Adipocyte (in vitro differentiated cells): Measurements from ENCODE around the gene WDFY4.

Experiments
- DNase-seq: peaks from one replicate; pipeline ENCODE4 v3.0.0-alpha.2; 2015; ENCODE audit warnings: low read depth
- H3K27me3 ChIP-seq: replicated peaks from 2 replicates; pipeline ENCODE4 v1.7.0; 2013; ENCODE audit warnings: mild to moderate bottlenecking, low read length, moderate library complexity; ENCODE audit not compliant: control insufficient read depth, insufficient read depth
- H3K36me3 ChIP-seq: 2 replicates; pipeline ENCODE4 v1.7.0; 2013; ENCODE audit warnings: low read length, mild to moderate bottlenecking, moderate library complexity; ENCODE audit not compliant: control insufficient read depth, insufficient read depth, severe bottlenecking
- H3K4me1 ChIP-seq: 2 replicates; pipeline ENCODE4 v1.7.0; 2013; ENCODE audit warnings: mild to moderate bottlenecking, low read length, moderate library complexity; ENCODE audit not compliant: control insufficient read depth, insufficient read depth
- H3K4me3 ChIP-seq: 2 replicates; pipeline ENCODE4 v1.7.0; 2013; ENCODE audit warnings: mild to moderate bottlenecking, low read length, moderate library complexity
- H3K9ac ChIP-seq: 2 replicates; pipeline ENCODE4 v1.7.0; 2013; ENCODE audit warnings: mild to moderate bottlenecking, low read length, moderate library complexity
- H3K9me3 ChIP-seq: 2 replicates; pipeline ENCODE4 v1.7.0; 2013; ENCODE audit warnings: mild to moderate bottlenecking, low read length, moderate library complexity; ENCODE audit not compliant: control insufficient read depth

WDFY4 gene

DNA sequence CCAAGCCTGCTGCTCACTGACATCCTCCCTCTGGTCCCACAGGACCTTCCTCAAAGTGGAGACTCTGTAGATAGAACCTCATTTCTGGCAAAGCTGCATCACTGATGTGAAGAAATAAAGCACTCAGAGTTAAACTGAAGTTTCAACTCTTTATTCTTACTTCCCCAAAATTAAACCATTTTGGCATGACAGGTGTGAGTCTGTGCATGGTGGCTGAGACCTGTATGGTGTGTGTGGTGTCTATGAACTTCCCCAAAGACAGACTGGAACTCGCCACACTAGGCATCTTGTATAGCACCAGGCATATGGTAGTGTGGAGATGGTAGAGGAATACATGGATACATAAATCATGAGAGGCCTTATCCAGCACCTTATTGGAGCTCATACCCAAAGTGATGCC lies 6.6 kb upstream of the WDFY4 start:
- peaks cover 27% of the 10 kb centered on the region for H3K9me3 ChIP-seq
- no peak overlapping the region for H3K4me3 ChIP-seq
- no peak for DNase-seq
- no peaks in the 10 kb centered on the region for H3K36me3 ChIP-seq
- no peaks in the 10 kb centered on the region for H3K4me1 ChIP-seq
- peaks cover under 1% of the 10 kb centered on the region for H3K27me3 ChIP-seq
- H3K9ac ChIP-seq: no peak overlapping the region

DNA sequence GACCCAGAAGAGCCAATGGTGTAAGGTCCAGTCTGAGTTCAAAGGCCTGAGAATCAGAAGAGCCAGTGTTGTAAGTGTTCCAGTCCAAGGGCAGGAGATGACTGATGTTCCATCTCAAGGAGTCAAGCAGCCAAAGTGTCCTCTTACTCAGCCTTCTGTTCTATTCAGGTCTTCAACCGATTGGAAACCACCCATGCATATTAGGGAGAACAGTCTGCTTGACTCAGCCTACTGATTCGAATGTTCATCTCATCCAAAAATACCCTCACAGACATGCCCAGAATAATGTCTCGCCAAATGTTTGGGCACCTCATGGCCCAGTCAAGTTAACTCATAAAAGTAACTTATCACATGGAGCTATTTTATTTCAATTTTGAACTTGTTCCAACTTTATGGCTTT lies 2.9 kb upstream of the WDFY4 start:
- Histone ChIP-seq H3K4me1 (no peaks in the 10 kb centered on the region), H3K36me3 (no peaks in the 10 kb centered on the region), H3K27me3 (peaks cover 7% of the 10 kb centered on the region), H3K9ac (no peak overlapping the region), H3K9me3 (peaks cover 27% of the 10 kb centered on the region), H3K4me3 (no peak overlapping the region)
- no peak for DNase-seq

- DNase-seq: no peak
- no peaks in the 10 kb centered on the region for H3K36me3 ChIP-seq
- no peaks in the 10 kb centered on the region for H3K4me1 ChIP-seq
- peaks cover 27% of the 10 kb centered on the region for H3K9me3 ChIP-seq
- peaks cover 7% of the 10 kb centered on the region for H3K27me3 ChIP-seq
- H3K4me3 ChIP-seq: no peak overlapping the region
- no peak overlapping the region for H3K9ac ChIP-seq
Measured at GRCh38 chr10:48682265-48682664, 2.4 kb upstream of the WDFY4 start.

- H3K27me3 ChIP-seq: peaks cover 7% of the 10 kb centered on the region
- peaks cover 16% of the 10 kb centered on the region for H3K9me3 ChIP-seq
- no peak overlapping the region for H3K9ac ChIP-seq
- H3K4me1 ChIP-seq: no peaks in the 10 kb centered on the region
- no peak overlapping the region for H3K4me3 ChIP-seq
- no peak for DNase-seq
- H3K36me3 ChIP-seq: no peaks in the 10 kb centered on the region
Measured at GRCh38 chr10:48683424-48683823, 1.2 kb upstream of the WDFY4 start.

DNA sequence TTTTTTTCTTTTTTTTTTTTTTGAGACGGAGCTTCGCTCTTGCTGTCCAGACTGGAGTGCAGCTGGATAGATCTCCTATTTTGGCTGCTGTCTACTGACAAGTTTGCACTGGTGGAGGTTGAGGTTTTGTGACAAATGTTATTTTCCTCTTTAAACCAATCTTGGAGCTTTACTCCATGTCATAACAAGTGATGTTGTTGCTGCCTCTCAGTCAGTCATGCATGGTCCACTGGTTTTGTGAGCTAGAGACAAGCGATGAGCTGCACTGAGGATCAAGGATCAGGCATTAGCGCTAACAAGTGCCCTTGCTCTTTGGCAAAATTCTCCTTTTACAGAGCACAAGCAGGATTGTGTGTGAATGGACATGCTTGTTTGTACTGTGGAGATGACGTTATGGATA lies 805 bp upstream of the WDFY4 start:
- H3K27me3 ChIP-seq: peaks cover 11% of the 10 kb centered on the region
- no peak for DNase-seq
- H3K9me3 ChIP-seq: peaks cover 12% of the 10 kb centered on the region
- H3K4me1 ChIP-seq: no peaks in the 10 kb centered on the region
- no peak overlapping the region for H3K4me3 ChIP-seq
- no peaks in the 10 kb centered on the region for H3K36me3 ChIP-seq
- no peak overlapping the region for H3K9ac ChIP-seq

- H3K9ac ChIP-seq: no peak overlapping the region
- H3K9me3 ChIP-seq: peaks cover 12% of the 10 kb centered on the region
- no peaks in the 10 kb centered on the region for H3K36me3 ChIP-seq
- no peak for DNase-seq
- H3K27me3 ChIP-seq: peaks cover 15% of the 10 kb centered on the region
- H3K4me3 ChIP-seq: no peak overlapping the region
- no peaks in the 10 kb centered on the region for H3K4me1 ChIP-seq
Measured at GRCh38 chr10:48684463-48684791, 246 bp upstream of the WDFY4 start.

DNA sequence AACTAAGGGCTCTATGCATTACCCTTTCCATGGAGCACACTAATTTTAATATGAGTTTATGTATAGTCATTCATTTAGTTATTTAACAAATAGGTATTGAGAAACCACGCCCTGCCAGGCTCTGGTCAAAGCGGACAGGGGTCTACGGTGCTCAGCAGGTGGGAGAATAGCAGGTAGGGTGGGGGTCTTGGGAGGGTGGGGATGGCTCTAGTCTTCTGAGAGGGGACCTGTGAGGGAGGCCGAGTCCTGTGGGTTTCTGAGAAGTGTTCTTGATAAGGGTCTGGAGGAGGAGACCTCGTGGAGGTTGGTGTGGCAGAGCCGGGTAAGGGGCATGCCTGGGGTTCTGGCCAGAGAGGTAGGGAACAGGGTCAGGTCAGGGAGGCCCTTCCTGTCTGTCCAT lies 1.1 kb downstream of the WDFY4 start:
- no peak overlapping the region for H3K9ac ChIP-seq
- H3K9me3 ChIP-seq: peaks cover 4% of the 10 kb centered on the region
- no peak for DNase-seq
- H3K36me3 ChIP-seq: no peaks in the 10 kb centered on the region
- H3K4me3 ChIP-seq: no peak overlapping the region
- H3K4me1 ChIP-seq: no peaks in the 10 kb centered on the region
- H3K27me3 ChIP-seq: peaks cover 20% of the 10 kb centered on the region

- H3K9ac ChIP-seq: no peak overlapping the region
Measured at GRCh38 chr10:48690791-48691660, 6.4 kb downstream of the WDFY4 start.

DNA sequence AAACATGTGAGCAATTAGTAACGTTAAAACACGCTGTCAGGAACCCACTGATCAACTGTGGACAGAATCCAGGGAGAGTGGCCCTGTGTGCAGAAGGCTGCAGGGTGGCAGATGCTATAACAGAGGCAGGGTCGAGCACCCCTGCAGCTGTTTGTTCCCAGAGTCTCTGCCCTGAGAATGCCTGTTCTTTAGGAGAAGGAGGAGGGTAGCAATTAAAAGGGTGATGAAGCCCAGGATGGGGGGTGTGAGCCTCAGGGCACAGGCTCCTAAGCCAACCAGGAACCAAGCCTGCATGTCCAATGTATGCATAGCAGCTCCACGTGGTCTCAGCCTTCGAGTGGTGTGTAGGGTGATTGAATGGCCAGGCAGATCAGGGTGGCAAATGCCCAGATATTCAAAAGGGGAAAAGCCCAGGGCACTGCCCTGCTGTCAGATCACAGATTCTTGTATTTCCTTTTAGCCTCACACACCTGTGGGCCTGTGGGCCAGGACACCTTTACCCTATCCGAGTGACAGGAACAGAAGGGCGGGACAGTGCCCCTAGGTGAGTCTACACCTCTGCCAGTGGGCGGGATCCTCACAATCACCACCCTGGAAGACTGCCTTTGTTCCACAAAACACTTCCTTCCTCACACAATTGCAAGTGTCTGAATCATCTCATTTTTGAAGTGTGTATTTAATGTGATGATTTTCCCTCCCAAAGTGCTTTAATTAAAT lies 7.3 kb downstream of the WDFY4 start:
- Histone ChIP-seq H3K9ac (no peak overlapping the region), H3K9me3 (no peaks in the 10 kb centered on the region), H3K4me3 (no peak overlapping the region), H3K27me3 (peaks cover 50% of the 10 kb centered on the region), H3K36me3 (no peaks in the 10 kb centered on the region), H3K4me1 (no peaks in the 10 kb centered on the region)
- no peak for DNase-seq

More at GRCh38 chr10:48690791-48691660, 6.4 kb downstream of the WDFY4 start:
- DNase-seq: no peak
- no peak overlapping the region for H3K4me3 ChIP-seq
- H3K4me1 ChIP-seq: no peaks in the 10 kb centered on the region
- no peaks in the 10 kb centered on the region for H3K36me3 ChIP-seq
- peaks cover 41% of the 10 kb centered on the region for H3K27me3 ChIP-seq
- no peaks in the 10 kb centered on the region for H3K9me3 ChIP-seq

GRCh38 chr10:48692748-48693147 lies 8.1 kb downstream of the WDFY4 start:
- Histone ChIP-seq H3K4me3 (no peak overlapping the region), H3K27me3 (peaks cover 50% of the 10 kb centered on the region), H3K36me3 (no peaks in the 10 kb centered on the region), H3K4me1 (no peaks in the 10 kb centered on the region), H3K9me3 (no peaks in the 10 kb centered on the region), H3K9ac (no peak overlapping the region)
- DNase-seq: no peak

GRCh38 chr10:48693206-48693605 lies 8.5 kb downstream of the WDFY4 start:
- DNase-seq: no peak
- Histone ChIP-seq H3K9me3 (no peaks in the 10 kb centered on the region), H3K4me1 (no peaks in the 10 kb centered on the region), H3K4me3 (no peak overlapping the region), H3K9ac (no peak overlapping the region), H3K27me3 (peaks cover 50% of the 10 kb centered on the region), H3K36me3 (no peaks in the 10 kb centered on the region)
